Ishikawa (cell line): ENCODE measurements around the gene TRIM4.

Source experiments
- CEBPB ChIP-seq: IDR thresholded peaks from 2 replicates; pipeline ENCODE4 v1.6.1; 2012
- CREB1 ChIP-seq: IDR thresholded peaks from 2 replicates; pipeline ENCODE4 v1.6.1; 2012; ENCODE audit warnings: low read depth
- EGR1 ChIP-seq: IDR thresholded peaks from 2 replicates; pipeline ENCODE4 v1.6.1; 2012
- EP300 ChIP-seq: IDR thresholded peaks from 2 replicates; pipeline ENCODE4 v1.6.1; 2012; ENCODE audit warnings: borderline replicate concordance
- FOXM1 ChIP-seq: IDR thresholded peaks from 2 replicates; pipeline ENCODE4 v1.6.1; 2012; ENCODE audit warnings: low read depth, borderline replicate concordance
- MAX ChIP-seq: IDR thresholded peaks from 2 replicates; pipeline ENCODE4 v1.6.1; 2012
- NFIC ChIP-seq: IDR thresholded peaks from 2 replicates; pipeline ENCODE4 v1.6.1; 2012
- RAD21 ChIP-seq: IDR thresholded peaks from 2 replicates; pipeline ENCODE4 v1.6.1; 2012; ENCODE audit warnings: low read depth
- REST ChIP-seq: IDR thresholded peaks from 2 replicates; pipeline ENCODE4 v1.6.1; 2012; ENCODE audit warnings: low read depth, mild to moderate bottlenecking
- TAF1 ChIP-seq: IDR thresholded peaks from 2 replicates; pipeline ENCODE4 v1.6.1; 2012; ENCODE audit warnings: low read depth, mild to moderate bottlenecking
- TCF12 ChIP-seq: IDR thresholded peaks from 2 replicates; pipeline ENCODE4 v1.6.1; 2012; ENCODE audit warnings: low read depth
- TEAD4 ChIP-seq: IDR thresholded peaks from 2 replicates; pipeline ENCODE4 v1.6.1; 2012
- USF1 ChIP-seq: IDR thresholded peaks from 2 replicates; pipeline ENCODE4 v1.6.1; 2012
- YY1 ChIP-seq: IDR thresholded peaks from 2 replicates; pipeline ENCODE4 v1.6.1; 2012; ENCODE audit warnings: low read depth
- ZBTB7A ChIP-seq: IDR thresholded peaks from 2 replicates; pipeline ENCODE4 v1.6.1; 2012; ENCODE audit warnings: low read depth

TRIM4 gene

GRCh38 chr7:99894738-99895137 lies 24.6 kb downstream of the TRIM4 start:
- TF ChIP-seq TEAD4 (no peak), USF1 (no peak), ZBTB7A (no peak), YY1 (no peak), CEBPB (no peak), CREB1 (no peak), EGR1 (no peak), RAD21 (no peak)

- TF ChIP-seq USF1 (no peak), TCF12 (no peak), EGR1 (no peak), CEBPB (no peak), NFIC (no peak), RAD21 (no peak), REST (no peak), YY1 (no peak), TAF1 (no peak), FOXM1 (no peak), EP300 (no peak), MAX (no peak), CREB1 (no peak), TEAD4 (no peak), ZBTB7A (no peak)
These were observed 26.1 kb downstream of the TRIM4 start for GRCh38 chr7:99893280-99893679.

GRCh38 chr7:99881370-99881769 lies 38.0 kb downstream of the TRIM4 start:
- TF ChIP-seq REST (no peak), NFIC (no peak), ZBTB7A (no peak), TEAD4 (no peak), TAF1 (no peak), EGR1 (no peak), MAX (no peak), CEBPB (no peak), USF1 (no peak), FOXM1 (no peak), EP300 (no peak), CREB1 (no peak), YY1 (no peak), RAD21 (no peak), TCF12 (no peak)

- no peak for TF ChIP-seq FOXM1
- TF ChIP-seq MAX = no peak
- no peak for TF ChIP-seq TEAD4
- TF ChIP-seq RAD21 = no peak
- TF ChIP-seq CREB1 = no peak
- no peak for TF ChIP-seq NFIC
- no peak for TF ChIP-seq TAF1
- TF ChIP-seq CEBPB = no peak
- TF ChIP-seq USF1 = no peak
- no peak for TF ChIP-seq TCF12
These were observed 42.4 kb downstream of the TRIM4 start, which contains the start of gene OR2AE1 for GRCh38 chr7:99876933-99877332. Gene OR2AE1, minus strand, starts transcription at chr7:99877033. Its CDS starts 0 bp downstream, at chr7:99877033.

- no peak for TF ChIP-seq CEBPB
- TF ChIP-seq EP300 = no peak
- no peak for TF ChIP-seq YY1
- no peak for TF ChIP-seq TAF1
- 0 out of 2 replicates have a peak, but pooled peaks have one; percentile 9 for TF ChIP-seq RAD21
- no peak for TF ChIP-seq NFIC
These were observed 42.8 kb downstream of the TRIM4 start for GRCh38 chr7:99876491-99876890.
